HCT116 (cell line): ENCODE data around the gene BRD7.

Experiments used
- EGR1 ChIP-seq: IDR thresholded peaks from 2 replicates; pipeline ENCODE4 v1.6.1; 2012; ENCODE audit warnings: low read depth
- EZH2 ChIP-seq: fragments of 200-600 bp; sonication (generic); IDR thresholded peaks from 2 replicates; pipeline ENCODE4 v1.6.1; 2017; ENCODE audit warnings: antibody characterized with exemption, mixed run types
- POLR2A ChIP-seq: IDR thresholded peaks from 2 replicates; pipeline ENCODE4 v1.7.0; 2011; ENCODE audit warnings: borderline replicate concordance; ENCODE audit not compliant: insufficient read depth, insufficient read length; ENCODE audit errors: extremely low read depth
- POLR2AphosphoS5 ChIP-seq: IDR thresholded peaks from 2 replicates; pipeline ENCODE4 v1.6.1; 2011; ENCODE audit warnings: mild to moderate bottlenecking, low read depth, low read length, moderate library complexity
- RAD21 ChIP-seq: IDR thresholded peaks from 2 replicates; pipeline ENCODE4 v1.6.1; 2012; ENCODE audit warnings: low read depth, mild to moderate bottlenecking
- TF ChIP-seq, protein P1 (sequence below), 3 experiments: fragments of 200-600 bp in 1 of 3; sonication (generic) in 1 of 3; IDR thresholded peaks in 2 of 3; conservative IDR thresholded peaks in 1 of 3; 2 replicates each; pipeline ENCODE4 v1.5.1; 2012 to 2017; ENCODE audit warnings: low read depth in 2 of 3, low read length in 2 of 3, antibody characterized with exemption in 1 of 3, borderline replicate concordance in 1 of 3, control low read depth in 1 of 3, mild to moderate bottlenecking in 1 of 3, mixed read lengths in 1 of 3, mixed run types in 1 of 3, moderate library complexity in 1 of 3; ENCODE audit not compliant: insufficient read depth in 1 of 3
- TF ChIP-seq, protein P2 (sequence below): IDR thresholded peaks from 2 replicates; pipeline ENCODE4 v1.6.1; 2012

DNA sequence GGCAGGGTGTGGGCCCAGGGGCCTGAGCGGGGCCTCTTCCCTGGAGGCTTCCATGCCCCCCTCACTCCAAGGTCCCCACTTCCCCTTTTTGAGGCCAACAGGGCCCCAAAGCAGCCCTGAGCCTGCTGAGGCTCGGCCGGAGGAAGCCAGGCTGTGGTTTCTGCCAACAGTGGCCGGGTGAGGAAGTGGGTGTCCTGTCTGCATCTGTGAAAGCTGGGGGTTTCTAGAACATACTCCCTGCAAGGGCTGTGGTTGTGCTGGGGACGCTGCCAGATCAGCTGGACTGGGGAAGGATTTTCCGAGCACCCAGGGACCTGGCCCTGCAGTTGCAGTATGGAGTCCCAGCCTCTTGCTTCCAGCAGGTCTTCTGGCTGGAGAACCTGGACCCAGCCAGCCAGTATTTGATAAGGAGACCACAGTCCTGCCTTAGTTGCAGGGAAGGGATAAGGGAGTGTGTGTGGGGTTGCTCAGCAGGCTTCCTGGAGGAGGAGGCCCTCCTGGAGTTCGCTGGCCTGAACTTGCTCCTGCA, 86.7 kb downstream of the BRD7 start:
- TF ChIP-seq, protein P1, sequence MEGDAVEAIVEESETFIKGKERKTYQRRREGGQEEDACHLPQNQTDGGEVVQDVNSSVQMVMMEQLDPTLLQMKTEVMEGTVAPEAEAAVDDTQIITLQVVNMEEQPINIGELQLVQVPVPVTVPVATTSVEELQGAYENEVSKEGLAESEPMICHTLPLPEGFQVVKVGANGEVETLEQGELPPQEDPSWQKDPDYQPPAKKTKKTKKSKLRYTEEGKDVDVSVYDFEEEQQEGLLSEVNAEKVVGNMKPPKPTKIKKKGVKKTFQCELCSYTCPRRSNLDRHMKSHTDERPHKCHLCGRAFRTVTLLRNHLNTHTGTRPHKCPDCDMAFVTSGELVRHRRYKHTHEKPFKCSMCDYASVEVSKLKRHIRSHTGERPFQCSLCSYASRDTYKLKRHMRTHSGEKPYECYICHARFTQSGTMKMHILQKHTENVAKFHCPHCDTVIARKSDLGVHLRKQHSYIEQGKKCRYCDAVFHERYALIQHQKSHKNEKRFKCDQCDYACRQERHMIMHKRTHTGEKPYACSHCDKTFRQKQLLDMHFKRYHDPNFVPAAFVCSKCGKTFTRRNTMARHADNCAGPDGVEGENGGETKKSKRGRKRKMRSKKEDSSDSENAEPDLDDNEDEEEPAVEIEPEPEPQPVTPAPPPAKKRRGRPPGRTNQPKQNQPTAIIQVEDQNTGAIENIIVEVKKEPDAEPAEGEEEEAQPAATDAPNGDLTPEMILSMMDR (IDR thresholded peaks at IDR 0.05 in 2 of 3, conservative IDR thresholded peaks at IDR 0.05 in 1 of 3; ENCODE audit: borderline replicate concordance in 1 of 3, insufficient read depth in 1 of 3, low read depth in 2 of 3, low read length in 2 of 3): no peak
- TF ChIP-seq, protein P2, sequence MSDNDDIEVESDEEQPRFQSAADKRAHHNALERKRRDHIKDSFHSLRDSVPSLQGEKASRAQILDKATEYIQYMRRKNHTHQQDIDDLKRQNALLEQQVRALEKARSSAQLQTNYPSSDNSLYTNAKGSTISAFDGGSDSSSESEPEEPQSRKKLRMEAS: no peak
- TF ChIP-seq POLR2A (no peak), RAD21 (no peak), EZH2 (no peak), EGR1 (no peak), POLR2AphosphoS5 (no peak)
